ENCODE measurements around the gene MYDGF.

- TF ChIP-seq CTCF (conservative IDR thresholded peaks at IDR 0.05; ENCODE audit: low read depth, low read length), result no peak
- TF ChIP-seq EZH2 (IDR thresholded peaks at IDR 0.05; ENCODE audit: borderline replicate concordance, low read depth, low read length, poor library complexity, severe bottlenecking), result no peak
Measured at GRCh38 chr19:4639531-4640246, 30.5 kb downstream of the MYDGF start.
